Spleen (tissue), 7 donors: Measurements from ENCODE around the gene TTC14.

Experiments
- POLR2A ChIP-seq, 3 donors: fragments of 450-650 bp; IDR thresholded peaks; one replicate each; pipeline ENCODE4 v1.5.1; 2017; ENCODE audit warnings: antibody characterized with exemption in 3 of 3, mild to moderate bottlenecking in 1 of 3
- POLR2AphosphoS5 ChIP-seq, 3 donors: sonication (generic); formaldehyde crosslinking; IDR thresholded peaks; one replicate each; pipeline ENCODE4 v1.5.1; 2017; ENCODE audit warnings: antibody characterized with exemption in 3 of 3
- TF ChIP-seq, protein P1 (sequence below), 11 experiments: fragments of 200-600 bp in 7 of 11; fragments of 450-650 bp in 4 of 11; sonication (generic) in 4 of 11; IDR thresholded peaks in 8 of 11; conservative IDR thresholded peaks in 3 of 11; 1 replicate in 7 of 11; 2 replicates in 4 of 11; pipeline versions ENCODE4 v1.4.0 to v1.8.0; 2016 to 2021; ENCODE audit warnings: antibody characterized with exemption in 11 of 11, inconsistent platforms in 4 of 11, mild to moderate bottlenecking in 1 of 11
- donor health status: DM: no; HTN: no; CAD: no; lungs with moderate emphysema.
- donor health status: DM: no; HTN: no; CAD: no.
- donor health status: DM: no; HTN: no; CAD: no.

DNA sequence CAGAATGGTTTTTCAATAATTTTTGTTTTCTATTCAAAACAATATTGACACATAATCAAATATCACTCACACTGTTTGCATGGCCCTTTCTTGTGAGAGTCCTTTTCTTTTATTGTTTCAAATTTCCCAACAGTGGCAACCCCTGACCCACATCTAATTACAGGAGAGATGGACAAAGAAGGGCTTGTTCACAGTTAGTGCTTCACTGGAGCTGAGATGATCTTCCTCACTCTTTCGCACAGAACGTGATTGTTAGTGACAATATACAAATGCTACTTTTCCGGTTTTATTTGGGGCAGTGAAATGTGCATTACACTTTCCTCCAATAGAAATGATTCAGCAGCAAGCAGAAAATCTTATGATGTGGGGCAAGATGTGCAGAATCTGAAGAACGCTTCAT lies 38.6 kb upstream of the TTC14 start:
- TF ChIP-seq POLR2A (IDR thresholded peaks at IDR 0.05) (no peak), POLR2AphosphoS5 (IDR thresholded peaks at IDR 0.05) (no peak)
- TF ChIP-seq, protein P1, sequence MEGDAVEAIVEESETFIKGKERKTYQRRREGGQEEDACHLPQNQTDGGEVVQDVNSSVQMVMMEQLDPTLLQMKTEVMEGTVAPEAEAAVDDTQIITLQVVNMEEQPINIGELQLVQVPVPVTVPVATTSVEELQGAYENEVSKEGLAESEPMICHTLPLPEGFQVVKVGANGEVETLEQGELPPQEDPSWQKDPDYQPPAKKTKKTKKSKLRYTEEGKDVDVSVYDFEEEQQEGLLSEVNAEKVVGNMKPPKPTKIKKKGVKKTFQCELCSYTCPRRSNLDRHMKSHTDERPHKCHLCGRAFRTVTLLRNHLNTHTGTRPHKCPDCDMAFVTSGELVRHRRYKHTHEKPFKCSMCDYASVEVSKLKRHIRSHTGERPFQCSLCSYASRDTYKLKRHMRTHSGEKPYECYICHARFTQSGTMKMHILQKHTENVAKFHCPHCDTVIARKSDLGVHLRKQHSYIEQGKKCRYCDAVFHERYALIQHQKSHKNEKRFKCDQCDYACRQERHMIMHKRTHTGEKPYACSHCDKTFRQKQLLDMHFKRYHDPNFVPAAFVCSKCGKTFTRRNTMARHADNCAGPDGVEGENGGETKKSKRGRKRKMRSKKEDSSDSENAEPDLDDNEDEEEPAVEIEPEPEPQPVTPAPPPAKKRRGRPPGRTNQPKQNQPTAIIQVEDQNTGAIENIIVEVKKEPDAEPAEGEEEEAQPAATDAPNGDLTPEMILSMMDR (IDR thresholded peaks at IDR 0.05 in 8 of 11, conservative IDR thresholded peaks at IDR 0.05 in 3 of 11): no peak
